GM10847 (cell line): ENCODE measurements around the gene COL6A3.

Experiments
- POLR2A ChIP-seq: IDR thresholded peaks from 2 replicates; pipeline ENCODE4 v1.6.1; 2011; ENCODE audit not compliant: insufficient read length; ENCODE audit errors: extremely low read depth

COL6A3 gene

GRCh38 chr2:237374284-237375060 lies 39.5 kb downstream of the COL6A3 start:
- no peak for TF ChIP-seq POLR2A

- TF ChIP-seq POLR2A, result no peak
Measured at GRCh38 chr2:237371856-237372255, 42.1 kb downstream of the COL6A3 start.

- no peak for TF ChIP-seq POLR2A
Measured at GRCh38 chr2:237365671-237366070, 48.3 kb downstream of the COL6A3 start.

GRCh38 chr2:237364655-237365054 lies 49.3 kb downstream of the COL6A3 start:
- no peak for TF ChIP-seq POLR2A

- no peak for TF ChIP-seq POLR2A
Measured at GRCh38 chr2:237361194-237362004, 52.6 kb downstream of the COL6A3 start.

GRCh38 chr2:237359894-237360780 lies 53.8 kb downstream of the COL6A3 start:
- no peak for TF ChIP-seq POLR2A

- TF ChIP-seq POLR2A, result no peak
Measured at GRCh38 chr2:237359518-237359840, 54.5 kb downstream of the COL6A3 start.

GRCh38 chr2:237358721-237359517 lies 55.0 kb downstream of the COL6A3 start:
- TF ChIP-seq POLR2A, result no peak

- no peak for TF ChIP-seq POLR2A
Measured at GRCh38 chr2:237355701-237356100, 58.3 kb downstream of the COL6A3 start.

GRCh38 chr2:237354892-237355291 lies 59.1 kb downstream of the COL6A3 start:
- no peak for TF ChIP-seq POLR2A

- no peak for TF ChIP-seq POLR2A
Measured at GRCh38 chr2:237353215-237353614, 60.7 kb downstream of the COL6A3 start.

- TF ChIP-seq POLR2A, result no peak
Measured at GRCh38 chr2:237352279-237352845, 61.6 kb downstream of the COL6A3 start.

- no peak for TF ChIP-seq POLR2A
Measured at GRCh38 chr2:237351796-237352195, 62.2 kb downstream of the COL6A3 start.

GRCh38 chr2:237351046-237351445 lies 62.9 kb downstream of the COL6A3 start:
- TF ChIP-seq POLR2A, result no peak
